Right lobe of liver (tissue), 6 donors: Measurements from ENCODE around the gene PITPNC1. TPM values are rescaled to one million over a fixed set of nuclear protein-coding genes. Genes with fewer than 3 reads are reported as not detected.

Experiments used
- ATAC-seq, 4 donors: fragments of 200-7000 bp; cut with Tn5 transposase; one replicate each; pipeline ENCODE4 v1.9.1; 2020; ENCODE audit warnings: mild to moderate bottlenecking in 4 of 4, moderate library complexity in 4 of 4
- DNase-seq, 3 donors: peaks; one replicate each; pipeline ENCODE4 v3.0.0-alpha.2; 2020
- H3K27ac ChIP-seq, 3 donors: fragments of 200-600 bp; one replicate each; pipeline ENCODE4 v1.8.0; 2022
- H3K27me3 ChIP-seq, 2 donors: fragments of 200-600 bp; one replicate each; pipeline ENCODE4 v1.8.0; 2022
- H3K36me3 ChIP-seq, 4 donors: fragments of 200-600 bp; sonication (generic) in 1 of 4; one replicate each; pipeline versions ENCODE4 v1.5.1 to v1.8.0; 2017 to 2022; ENCODE audit warnings: control low read depth in 1 of 4
- H3K4me1 ChIP-seq, 4 donors: fragments of 200-600 bp; sonication (generic) in 1 of 4; one replicate each; pipeline versions ENCODE4 v1.5.1 to v1.8.0; 2017 to 2022; ENCODE audit warnings: control low read depth in 1 of 4
- H3K4me3 ChIP-seq, 3 donors: fragments of 200-600 bp; one replicate each; pipeline ENCODE4 v1.8.0; 2022
- H3K9me3 ChIP-seq, 4 donors: fragments of 200-600 bp; sonication (generic) in 1 of 4; one replicate each; pipeline versions ENCODE4 v1.5.1 to v1.8.0; 2017 to 2022; ENCODE audit warnings: control low read depth in 1 of 4
- POLR2A ChIP-seq: fragments of 450-650 bp; IDR thresholded peaks from one replicate; pipeline ENCODE4 v1.6.1; 2017; ENCODE audit warnings: antibody characterized with exemption, mild to moderate bottlenecking
- WGBS: methylation state at CpG from one replicate; pipeline ENCODE4 v1.1.6; 2018; ENCODE audit warnings: low coverage, low lambda C conversion rate; ENCODE audit not compliant: insufficient coverage; ENCODE audit errors: missing lambda C conversion rate; 5-methylcytosine and 5-hydroxymethylcytosine counted together
- intact Hi-C, 2 donors: fragments of 100-400 bp; cut with DNase I; formaldehyde crosslinking; loops; one replicate each; pipeline versions ENCODE4 v1.11.2 to v1.14.1; 2022
- microRNA counts: library from miRNA; unstranded; fragments of <30 nt; microRNA quantifications from one replicate; lab custom pipeline; 2016
- microRNA-seq, 2 donors: library from miRNA; unstranded; fragments of <30 nt; microRNA quantifications; one replicate each; pipeline ENCODE4, GENCODE V29; 2019 to 2020
- small RNA-seq, 2 experiments: library from RNA; depleted of rRNA; stranded (forward); fragments of <200 nt; gene quantifications; one replicate each; pipeline ENCODE3, GENCODE V24; 2016
- total RNA-seq, 6 experiments: library from RNA; depleted of rRNA in 2 of 6; stranded (reverse); fragments of >200 nt in 2 of 6; fragmentation: NEBNext Ultra II Directional in 3 of 6; extraction: Animal tissue kit (Norgen Biotek cat#: 25700) in 3 of 6; gene quantifications; one replicate each; pipeline versions ENCODE4 v1.1.0 to v1.2.4, GENCODE V29; 2016 to 2023
- TF ChIP-seq, protein P1 (sequence below), 4 donors: fragments of 200-600 bp in 3 of 4; fragments of 450-650 bp in 1 of 4; IDR thresholded peaks; one replicate each; pipeline versions ENCODE4 v1.5.1 to v1.8.0; 2016 to 2022; ENCODE audit warnings: antibody characterized with exemption in 4 of 4, mild to moderate bottlenecking in 2 of 4
- donor health status: DM: no; HTN: yes; CAD: no.
- donor health status: DM: no; HTN: no; CAD: no.
- donor health status: DM: no; HTN: no; CAD: no.
- donor health status: DM: no; HTN: yes; CAD: no.
- donor health status: DM: no; HTN: yes; CAD: no.

PITPNC1 gene
- total RNA-seq, 6 experiments from 2014 or later = 4.7 to 13.0 (median 7.4) TPM

DNA sequence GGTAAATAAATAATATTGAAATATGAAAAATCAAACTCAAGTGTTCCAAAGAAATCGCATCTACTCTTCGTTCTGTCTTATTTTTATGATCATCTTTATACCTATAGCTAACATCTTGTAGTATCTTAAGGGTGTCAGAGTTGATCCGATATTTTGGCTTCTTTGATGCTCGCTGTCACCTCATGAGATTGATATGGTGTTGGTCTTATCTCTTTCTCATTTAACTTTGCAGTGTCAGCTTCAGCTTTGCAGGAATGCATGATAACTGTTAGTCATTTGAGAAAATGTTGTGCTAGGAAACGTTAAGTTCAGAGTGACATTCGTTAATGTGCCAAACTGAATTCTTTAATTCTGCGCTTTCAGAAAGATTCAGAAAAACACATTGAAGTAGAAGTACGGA, 360.1 kb downstream of the PITPNC1 start:
- ATAC-seq (no peak), DNase-seq (no peak)
- H3K36me3 ChIP-seq = peaks cover 4 to 80% (median 33%) of the 10 kb centered on the region in 4 donors
- intact Hi-C loops = no loop called here
- H3K27ac ChIP-seq = no peak overlapping the region
- H3K4me3 ChIP-seq = no peak overlapping the region
- WGBS = 93% methylated on average over 8 of the region's 8 CpGs
- no peaks in the 10 kb centered on the region for H3K27me3 ChIP-seq
- TF ChIP-seq POLR2A = no peak
- TF ChIP-seq, protein P1, sequence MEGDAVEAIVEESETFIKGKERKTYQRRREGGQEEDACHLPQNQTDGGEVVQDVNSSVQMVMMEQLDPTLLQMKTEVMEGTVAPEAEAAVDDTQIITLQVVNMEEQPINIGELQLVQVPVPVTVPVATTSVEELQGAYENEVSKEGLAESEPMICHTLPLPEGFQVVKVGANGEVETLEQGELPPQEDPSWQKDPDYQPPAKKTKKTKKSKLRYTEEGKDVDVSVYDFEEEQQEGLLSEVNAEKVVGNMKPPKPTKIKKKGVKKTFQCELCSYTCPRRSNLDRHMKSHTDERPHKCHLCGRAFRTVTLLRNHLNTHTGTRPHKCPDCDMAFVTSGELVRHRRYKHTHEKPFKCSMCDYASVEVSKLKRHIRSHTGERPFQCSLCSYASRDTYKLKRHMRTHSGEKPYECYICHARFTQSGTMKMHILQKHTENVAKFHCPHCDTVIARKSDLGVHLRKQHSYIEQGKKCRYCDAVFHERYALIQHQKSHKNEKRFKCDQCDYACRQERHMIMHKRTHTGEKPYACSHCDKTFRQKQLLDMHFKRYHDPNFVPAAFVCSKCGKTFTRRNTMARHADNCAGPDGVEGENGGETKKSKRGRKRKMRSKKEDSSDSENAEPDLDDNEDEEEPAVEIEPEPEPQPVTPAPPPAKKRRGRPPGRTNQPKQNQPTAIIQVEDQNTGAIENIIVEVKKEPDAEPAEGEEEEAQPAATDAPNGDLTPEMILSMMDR (IDR thresholded peaks at IDR 0.05) = no peak
- H3K4me1 ChIP-seq = no peaks in the 10 kb centered on the region
- no peaks in the 10 kb centered on the region for H3K9me3 ChIP-seq

DNA sequence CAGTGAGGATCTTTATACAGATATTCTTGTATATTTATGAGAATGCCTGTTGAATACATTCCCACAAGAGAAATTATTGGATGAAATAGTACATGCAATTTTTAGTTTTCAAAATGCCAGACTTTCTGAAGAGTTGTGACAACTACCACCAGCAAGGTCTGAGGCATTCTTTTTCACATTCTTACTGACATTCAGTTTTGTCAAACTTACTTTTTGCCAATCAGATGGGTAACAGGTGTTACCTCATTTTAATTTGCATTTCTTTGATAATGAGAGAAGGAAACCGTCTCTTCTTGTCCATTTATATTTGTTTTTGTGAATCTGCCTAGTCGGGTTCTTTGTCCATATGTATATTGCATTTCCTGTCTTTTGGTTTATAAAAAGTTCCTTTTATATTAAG, 364.9 kb downstream of the PITPNC1 start:
- intact Hi-C loops = no loop called here
- 83% methylated on average over 2 of the region's 2 CpGs for WGBS
- no peak overlapping the region for H3K4me3 ChIP-seq
- H3K27ac ChIP-seq = no peak overlapping the region
- no peaks in the 10 kb centered on the region for H3K27me3 ChIP-seq
- H3K36me3 ChIP-seq = peaks cover 4 to 91% (median 40%) of the 10 kb centered on the region in 4 donors
- DNase-seq = no peak
- TF ChIP-seq POLR2A = no peak
- TF ChIP-seq, protein P1 (IDR thresholded peaks at IDR 0.05) = no peak
- no peaks in the 10 kb centered on the region for H3K9me3 ChIP-seq
- no peaks in the 10 kb centered on the region for H3K4me1 ChIP-seq
- no peak for ATAC-seq

MicroRNAs within 50 kb of the gene (microRNA counts, 767-probe panel; counts per million panel counts)
- microRNA hsa-miR-548aa (lab: Ali Mortazavi, UCI) (237 counts per million), microRNA hsa-miR-548d-3p (lab: Ali Mortazavi, UCI) (237 counts per million), microRNA hsa-miR-548d-5p (lab: Ali Mortazavi, UCI) (237 counts per million)

Small RNA genes lying within 50 kb of the gene (microRNA-seq; reads per million reads assigned to microRNA genes)
- gene MIR548AA2 (0 reads per million in 2 donors), gene MIR548D2 (0 reads per million in 2 donors)

Small RNA genes lying within 50 kb of the gene (small RNA-seq; reads per million reads assigned to genes)
- gene MIR548AA2 = 0 reads per million in 2 experiments
- gene MIR548D2 = 0 reads per million in 2 experiments
- 0 reads per million in 2 experiments for gene RF00019
- 0 reads per million in 2 experiments for gene RN7SL756P
- gene SNORA38B = 1.6 to 4.8 reads per million in 2 experiments

Other genes with a start within 250 kb of the PITPNC1 start
- 10 to 100 TPM; 24.2 to 33.6 (median 30.9) TPM for gene HELZ, start 132.1 kb upstream of the PITPNC1 start, total RNA-seq
- 10 to 100 TPM; 27.3 to 40.1 (median 31.1) TPM for gene PSMD12, start 10.7 kb upstream of the PITPNC1 start, total RNA-seq